ENCODE data around the gene SYT5.

GRCh38 chr19:55136399-55137102, 43.5 kb downstream of the SYT5 start:
- no peak for TF ChIP-seq CTCF (IDR thresholded peaks at IDR 0.05)
- TF ChIP-seq POLR2A (IDR thresholded peaks at IDR 0.05), result no peak

Measured in thyroid gland (tissue), 4 donors.